GM12892 (cell line): Measurements from ENCODE around the gene FAM187B.

ENCODE experiments used
- POLR2A ChIP-seq: IDR thresholded peaks from 2 replicates; pipeline ENCODE4 v1.6.1; 2011; ENCODE audit warnings: low read depth, low read length, control low read depth
- POLR2AphosphoS5 ChIP-seq: IDR thresholded peaks from 2 replicates; pipeline ENCODE4 v1.6.1; 2011; ENCODE audit warnings: low read depth, low read length, control low read depth
- TAF1 ChIP-seq: IDR thresholded peaks from 2 replicates; pipeline ENCODE4 v1.6.1; 2011; ENCODE audit warnings: low read depth, mild to moderate bottlenecking, control low read depth, low read length, borderline replicate concordance

GRCh38 chr19:35253316-35254286, 25.1 kb upstream of the FAM187B start:
- no peak for TF ChIP-seq POLR2A
- no peak for TF ChIP-seq TAF1
- no peak for TF ChIP-seq POLR2AphosphoS5
